Endothelial cell (in vitro differentiated cells): ENCODE results near the gene TMEM184B. TPM values are rescaled to one million over a fixed set of nuclear protein-coding genes. Genes with fewer than 3 reads are reported as not detected.
A peak's percentile ranks its signal among the peaks of the same experiment; 100 is the strongest.

ENCODE experiments used
- DNase-seq: peaks from one replicate; pipeline ENCODE4 v3.0.0; 2021; ENCODE audit warnings: low spot score
- H3K27ac Mint-ChIP-seq: one replicate; pipeline ENCODE4 v1.8.0; 2021; ENCODE audit warnings: mixed read lengths, inconsistent platforms; ENCODE audit not compliant: unreplicated experiment
- H3K27me3 Mint-ChIP-seq: one replicate; pipeline ENCODE4 v1.8.0; 2021; ENCODE audit warnings: mild to moderate bottlenecking, moderate library complexity, mixed read lengths, inconsistent platforms; ENCODE audit not compliant: unreplicated experiment
- H3K36me3 Mint-ChIP-seq: one replicate; pipeline ENCODE4 v1.8.0; 2021; ENCODE audit warnings: mild to moderate bottlenecking, low read depth, mixed read lengths, inconsistent platforms; ENCODE audit not compliant: unreplicated experiment
- H3K4me1 Mint-ChIP-seq: one replicate; pipeline ENCODE4 v1.8.0; 2021; ENCODE audit warnings: mild to moderate bottlenecking, mixed read lengths, inconsistent platforms; ENCODE audit not compliant: unreplicated experiment
- H3K4me3 Mint-ChIP-seq: one replicate; pipeline ENCODE4 v1.8.0; 2021; ENCODE audit warnings: mild to moderate bottlenecking, mixed read lengths, inconsistent platforms; ENCODE audit not compliant: unreplicated experiment
- H3K9me3 Mint-ChIP-seq: one replicate; pipeline ENCODE4 v1.8.0; 2021; ENCODE audit warnings: mixed read lengths, inconsistent platforms; ENCODE audit not compliant: unreplicated experiment
- CTCF ChIP-seq: fragments of 200-600 bp; sonication (generic); IDR thresholded peaks from one replicate; pipeline ENCODE4 v1.5.0; 2021; ENCODE audit warnings: antibody characterized with exemption; ENCODE audit not compliant: unreplicated experiment
- total RNA-seq: library from RNA; stranded (reverse); fragmentation: NEBNext Ultra II Directional; extraction: Animal tissue kit (Norgen Biotek cat#: 25700); gene quantifications from one replicate; pipeline ENCODE4 v1.2.1, GENCODE V29; 2021; ENCODE audit not compliant: unreplicated experiment

TMEM184B gene
- total RNA-seq, 1 donor from 2014 or later: 59.8 TPM

- peaks cover 12% of the 10 kb centered on the region for H3K36me3 Mint-ChIP-seq
Observed at GRCh38 chr22:38215156-38216038, 57.4 kb downstream of the TMEM184B start.

GRCh38 chr22:38214302-38215056, 58.3 kb downstream of the TMEM184B start:
- H3K27ac Mint-ChIP-seq: no peak overlapping the region
- DNase-seq: peak; percentile 75
- no peak for TF ChIP-seq CTCF

More at GRCh38 chr22:38215156-38216038, 57.4 kb downstream of the TMEM184B start:
- peaks cover 14% of the 10 kb centered on the region for H3K4me1 Mint-ChIP-seq
- H3K9me3 Mint-ChIP-seq: no peaks in the 10 kb centered on the region
- no peak for TF ChIP-seq CTCF
- H3K27ac Mint-ChIP-seq: peak overlapping the region; percentile 5
- H3K27me3 Mint-ChIP-seq: peaks cover 26% of the 10 kb centered on the region
- DNase-seq: no peak
- H3K4me3 Mint-ChIP-seq: no peak overlapping the region

GRCh38 chr22:38213990-38214301, 58.9 kb downstream of the TMEM184B start:
- H3K4me3 Mint-ChIP-seq: no peak overlapping the region
- peaks cover 23% of the 10 kb centered on the region for H3K27me3 Mint-ChIP-seq
- no peaks in the 10 kb centered on the region for H3K9me3 Mint-ChIP-seq
- no peak overlapping the region for H3K27ac Mint-ChIP-seq
- TF ChIP-seq CTCF: no peak
- no peak for DNase-seq
- H3K36me3 Mint-ChIP-seq: peaks cover 12% of the 10 kb centered on the region
- H3K4me1 Mint-ChIP-seq: peaks cover 10% of the 10 kb centered on the region

More at GRCh38 chr22:38214302-38215056, 58.3 kb downstream of the TMEM184B start:
- H3K9me3 Mint-ChIP-seq: no peaks in the 10 kb centered on the region
- H3K4me3 Mint-ChIP-seq: no peak overlapping the region
- H3K27me3 Mint-ChIP-seq: peaks cover 28% of the 10 kb centered on the region
- H3K36me3 Mint-ChIP-seq: peaks cover 15% of the 10 kb centered on the region
- peaks cover 16% of the 10 kb centered on the region for H3K4me1 Mint-ChIP-seq

GRCh38 chr22:38213319-38213989, 59.4 kb downstream of the TMEM184B start:
- Mint-ChIP-seq H3K4me1 (peaks cover 7% of the 10 kb centered on the region), H3K9me3 (no peaks in the 10 kb centered on the region), H3K27ac (peak overlapping the region; percentile 58), H3K27me3 (peaks cover 25% of the 10 kb centered on the region), H3K36me3 (peaks cover 12% of the 10 kb centered on the region), H3K4me3 (peak overlapping the region; percentile 9)
- no peak for TF ChIP-seq CTCF
- DNase-seq: no peak
